Neural progenitor cell (in vitro differentiated cells): ENCODE results near the gene DCLRE1A.

Experiments
- CTCF ChIP-seq: fragments of 200-600 bp; sonication (generic); IDR thresholded peaks from 2 replicates; pipeline ENCODE4 v1.5.1; 2017; ENCODE audit warnings: antibody characterized with exemption, mild to moderate bottlenecking
- EZH2 ChIP-seq: fragments of 200-600 bp; sonication (generic); IDR thresholded peaks from 2 replicates; pipeline ENCODE4 v1.6.1; 2017; ENCODE audit warnings: antibody characterized with exemption, mild to moderate bottlenecking, moderate library complexity

- TF ChIP-seq EZH2 (no peak), CTCF (no peak)
Observed at GRCh38 chr10:113890769-113891168, 36.9 kb upstream of the DCLRE1A start.
